PC-9 (cell line): ENCODE results near the gene TIRAP. TPM values are rescaled to one million over a fixed set of nuclear protein-coding genes. Genes with fewer than 3 reads are reported as not detected.
A peak's percentile ranks its signal among the peaks of the same experiment; 100 is the strongest.

Experiments used
- BruUV-seq: library from RNA; stranded (reverse); fragments of 400-500 nt; replicated peaks from 2 replicates; lab custom pipeline; 2021; lab: Mats Ljungman, UMichigan
- CTCF ChIA-PET: fragments of 300-600 bp; sonication (Branson Sonifier 250); formaldehyde crosslinking; loops from one replicate; lab custom pipeline; 2022; ENCODE audit warnings: antibody characterized with exemption; lab: Charles Lee
- POLR2A ChIA-PET: fragments of 300-600 bp; sonication (Branson Sonifier 250); formaldehyde crosslinking; loops from one replicate; lab custom pipeline; 2022; ENCODE audit warnings: antibody characterized with exemption; ENCODE audit not compliant: unreplicated experiment; lab: Charles Lee
- DNase-seq, 2 experiments: peaks; one replicate each; pipeline versions ENCODE4 v3.0.0 to v3.0.0-alpha.2; 2015 to 2022; ENCODE audit warnings: mixed read lengths in 1 of 2
- H2AFZ ChIP-seq: fragments of 200-600 bp; sonication (generic); 2 replicates; pipeline ENCODE4 v1.8.1; 2017; ENCODE audit warnings: antibody characterized with exemption
- H3F3A ChIP-seq: fragments of 200-600 bp; sonication (generic); 2 replicates; pipeline ENCODE4 v1.8.1; 2017; ENCODE audit warnings: antibody characterized with exemption, mild to moderate bottlenecking, low read depth; ENCODE audit not compliant: insufficient read depth
- H3K27ac ChIP-seq: fragments of 200-600 bp; sonication (generic); 2 replicates; pipeline ENCODE4 v1.6.1; 2016; ENCODE audit warnings: mixed run types
- H3K27me3 ChIP-seq: fragments of 200-600 bp; sonication (generic); 2 replicates; pipeline ENCODE4 v1.6.1; 2016; ENCODE audit warnings: low read depth, mixed run types; ENCODE audit not compliant: insufficient read depth
- H3K36me3 ChIP-seq: fragments of 200-600 bp; sonication (generic); 2 replicates; pipeline ENCODE4 v1.6.1; 2016; ENCODE audit warnings: low read depth, mixed run types
- H3K4me1 ChIP-seq: fragments of 200-600 bp; sonication (generic); replicated peaks from 2 replicates; pipeline ENCODE4 v1.6.1; 2016; ENCODE audit warnings: mixed run types; ENCODE audit not compliant: insufficient read depth
- H3K4me2 ChIP-seq: fragments of 200-600 bp; sonication (generic); 2 replicates; pipeline ENCODE4 v1.6.1; 2017; ENCODE audit warnings: mixed run types
- H3K4me3 ChIP-seq: fragments of 200-600 bp; sonication (generic); 2 replicates; pipeline ENCODE4 v1.6.1; 2016; ENCODE audit warnings: mixed run types
- H3K79me2 ChIP-seq: fragments of 200-600 bp; sonication (generic); 2 replicates; pipeline ENCODE4 v1.6.1; 2017; ENCODE audit warnings: low read depth, mixed run types
- H3K9me2 ChIP-seq: fragments of 200-600 bp; sonication (generic); 2 replicates; pipeline ENCODE4 v1.8.1; 2017; ENCODE audit warnings: mild to moderate bottlenecking; ENCODE audit not compliant: insufficient read depth
- H3K9me3 ChIP-seq: fragments of 200-600 bp; sonication (generic); 2 replicates; pipeline ENCODE4 v1.8.1; 2016; ENCODE audit warnings: low read depth; ENCODE audit not compliant: insufficient read depth
- H4K20me1 ChIP-seq: fragments of 200-600 bp; sonication (generic); 2 replicates; pipeline ENCODE4 v1.8.1; 2017; ENCODE audit not compliant: insufficient read depth
- CTCF ChIP-seq: fragments of 200-600 bp; sonication (generic); conservative IDR thresholded peaks from 2 replicates; pipeline ENCODE4 v1.6.1; 2017; ENCODE audit warnings: mixed run types, antibody characterized with exemption, mild to moderate bottlenecking, moderate library complexity
- EZH2 ChIP-seq: fragments of 200-600 bp; sonication (generic); IDR thresholded peaks from 2 replicates; pipeline ENCODE4 v1.8.0; 2017; ENCODE audit warnings: antibody characterized with exemption, low read depth
- intact Hi-C: fragments of 100-400 bp; cut with micrococcal nuclease; formaldehyde crosslinking; loops from one replicate; pipeline ENCODE4 v1.10.0; 2022; ENCODE audit not compliant: unreplicated experiment
- total RNA-seq: library from RNA; stranded (reverse); gene quantifications from 2 replicates; pipeline ENCODE4 v1.2.3, GENCODE V29; 2021

Gene TIRAP
- total RNA-seq, 1 experiment from 2014 or later: 12.7 TPM

DNA sequence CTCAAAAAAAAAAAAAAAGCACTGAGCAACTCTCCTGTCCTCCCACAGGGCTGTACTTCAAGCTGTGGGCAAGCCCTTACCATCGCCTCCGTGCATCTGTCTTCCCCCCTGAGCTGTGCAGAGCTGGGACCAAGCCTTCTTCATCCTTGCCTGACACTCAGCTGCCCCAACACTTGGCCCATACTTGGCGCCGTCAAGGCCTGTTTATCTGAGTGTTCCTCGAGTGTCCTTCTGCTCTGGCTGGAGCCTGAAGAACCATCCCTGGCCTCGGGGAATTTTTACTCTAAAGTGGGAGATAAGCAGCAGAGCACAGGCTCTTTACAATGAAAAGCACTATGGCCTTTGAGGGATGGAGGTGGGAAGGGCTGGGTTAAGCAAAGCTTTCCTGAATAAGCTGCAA lies 1.6 kb upstream of the TIRAP start:
- no peaks in the 10 kb centered on the region for H3K9me3 ChIP-seq
- H3K4me3 ChIP-seq: no peak overlapping the region
- H2AFZ ChIP-seq: no peak overlapping the region
- ChIA-PET CTCF (no interaction called here), POLR2A (no interaction called here)
- H3K27me3 ChIP-seq: no peaks in the 10 kb centered on the region
- peak in 1 of 2 experiments; percentile 23 for DNase-seq
- no peaks in the 10 kb centered on the region for H3K36me3 ChIP-seq
- TF ChIP-seq EZH2: no peak
- no peak for TF ChIP-seq CTCF
- BruUV-seq: no TSS peak
- intact Hi-C loops: no loop called here
- peaks cover 23% of the 10 kb centered on the region for H3K4me1 ChIP-seq
- no peak overlapping the region for H3K27ac ChIP-seq
- peaks cover 14% of the 10 kb centered on the region for H3K79me2 ChIP-seq
- no peaks in the 10 kb centered on the region for H3K9me2 ChIP-seq
- no peak overlapping the region for H3K4me2 ChIP-seq
- H4K20me1 ChIP-seq: no peaks in the 10 kb centered on the region
- peaks cover 15% of the 10 kb centered on the region; the same call in 1 of the 2 replicates for H3F3A ChIP-seq

GRCh38 chr11:126281666-126282175 lies 1.2 kb upstream of the TIRAP start:
- no TSS peak for BruUV-seq
- DNase-seq: no peak
- intact Hi-C loops: no loop called here
- H3K4me2 ChIP-seq: peak overlapping the region; percentile 90
- peaks cover 15% of the 10 kb centered on the region; the same call in 1 of the 2 replicates for H3F3A ChIP-seq
- no peaks in the 10 kb centered on the region for H3K9me2 ChIP-seq
- H3K27me3 ChIP-seq: no peaks in the 10 kb centered on the region
- TF ChIP-seq EZH2 (no peak), CTCF (no peak)
- POLR2A ChIA-PET: no interaction called here
- no peaks in the 10 kb centered on the region for H3K9me3 ChIP-seq
- H3K4me3 ChIP-seq: no peak overlapping the region
- CTCF ChIA-PET: no interaction called here
- H3K27ac ChIP-seq: no peak overlapping the region
- peaks cover 14% of the 10 kb centered on the region for H3K79me2 ChIP-seq
- H2AFZ ChIP-seq: no peak overlapping the region
- no peaks in the 10 kb centered on the region for H3K36me3 ChIP-seq
- H4K20me1 ChIP-seq: no peaks in the 10 kb centered on the region
- peaks cover 23% of the 10 kb centered on the region for H3K4me1 ChIP-seq

DNA sequence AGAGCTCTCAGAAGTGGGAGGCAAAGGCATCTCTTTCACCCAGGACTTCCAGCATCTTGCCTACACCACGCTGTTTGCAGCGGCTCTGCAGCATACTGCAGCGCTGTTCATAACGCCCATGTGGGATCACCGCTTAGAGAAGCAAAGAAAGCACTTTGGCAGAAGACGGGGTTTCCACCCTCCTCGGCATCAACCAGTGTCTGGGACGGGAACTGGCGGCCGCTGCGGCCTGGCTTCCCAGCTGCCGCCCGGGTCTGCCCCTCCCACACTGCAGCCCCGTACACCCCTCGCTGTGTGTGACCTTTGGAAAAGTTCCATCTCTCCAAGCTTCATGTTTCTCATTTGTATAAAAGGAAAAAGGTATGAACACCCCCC lies 545 bp upstream of the TIRAP start:
- peaks cover 15% of the 10 kb centered on the region; the same call in 1 of the 2 replicates for H3F3A ChIP-seq
- H3K9me3 ChIP-seq: no peaks in the 10 kb centered on the region
- no peaks in the 10 kb centered on the region for H4K20me1 ChIP-seq
- no peaks in the 10 kb centered on the region for H3K27me3 ChIP-seq
- ChIA-PET POLR2A (interaction anchor here (0.6 kb wide), 2 partner anchors 75 to 578 kb away, joined by 3 to 6 read pairs; no protein-coding TSS in a partner anchor), CTCF (no interaction called here)
- H3K36me3 ChIP-seq: no peaks in the 10 kb centered on the region
- no peak for TF ChIP-seq EZH2
- no peak for TF ChIP-seq CTCF
- intact Hi-C loops: no loop called here
- no peaks in the 10 kb centered on the region for H3K9me2 ChIP-seq
- DNase-seq: peak; percentile 28 to 38
- peaks cover 23% of the 10 kb centered on the region for H3K4me1 ChIP-seq
- H3K79me2 ChIP-seq: peaks cover 14% of the 10 kb centered on the region
- BruUV-seq: TSS peak; percentile 73
- H3K4me3 ChIP-seq: peak overlapping the region; percentile 83
- peak overlapping the region; percentile 77; the same call in 1 of the 2 replicates for H3K27ac ChIP-seq
- peak overlapping the region; percentile 90 for H3K4me2 ChIP-seq
- peak overlapping the region; percentile 97 for H2AFZ ChIP-seq
